ENCODE data around the gene CD28.
"Not testable (repeated sequence)": the region's sequence is repeated elsewhere in the genome, so short reads cannot be mapped to it uniquely, and the experiment has no call there.

The CD28 gene

GRCh38 chr2:203688798-203689197, 17.6 kb upstream of the CD28 start:
- FAIRE-seq, result no peak

- no peak for FAIRE-seq
Measured at GRCh38 chr2:203689426-203690116, 16.9 kb upstream of the CD28 start.

- FAIRE-seq, result no peak
Measured at GRCh38 chr2:203690117-203690431, 16.4 kb upstream of the CD28 start.

GRCh38 chr2:203690441-203691047, 15.9 kb upstream of the CD28 start:
- no peak for FAIRE-seq

- FAIRE-seq, result no peak
Measured at GRCh38 chr2:203691149-203691548, 15.3 kb upstream of the CD28 start.

GRCh38 chr2:203692031-203692710, 14.3 kb upstream of the CD28 start:
- FAIRE-seq, result no peak

GRCh38 chr2:203693242-203693879, 13.1 kb upstream of the CD28 start:
- no peak for FAIRE-seq

- FAIRE-seq, result no peak
Measured at GRCh38 chr2:203694191-203694590, 12.2 kb upstream of the CD28 start.

- no peak for FAIRE-seq
Measured at GRCh38 chr2:203697190-203697589, 9.2 kb upstream of the CD28 start.

GRCh38 chr2:203697763-203698162, 8.7 kb upstream of the CD28 start:
- not testable (repeated sequence) for FAIRE-seq

GRCh38 chr2:203698410-203698809, 8.0 kb upstream of the CD28 start:
- not testable (repeated sequence) for FAIRE-seq

- no peak for FAIRE-seq
Measured at GRCh38 chr2:203704430-203704829, 2.0 kb upstream of the CD28 start.

- FAIRE-seq, result no peak
Measured at GRCh38 chr2:203705178-203705577, 1.3 kb upstream of the CD28 start.

GRCh38 chr2:203707530-203707929, 1.1 kb downstream of the CD28 start:
- FAIRE-seq, result no peak

- no peak for FAIRE-seq
Measured at GRCh38 chr2:203708846-203709396, 2.5 kb downstream of the CD28 start.

- no peak for FAIRE-seq
Measured at GRCh38 chr2:203709416-203710040, 3.1 kb downstream of the CD28 start.

GRCh38 chr2:203710226-203710625, 3.8 kb downstream of the CD28 start:
- no peak for FAIRE-seq

GRCh38 chr2:203710952-203711351, 4.5 kb downstream of the CD28 start:
- FAIRE-seq, result no peak

- no peak for FAIRE-seq
Measured at GRCh38 chr2:203711399-203711798, 5.0 kb downstream of the CD28 start.

GRCh38 chr2:203713381-203713780, 6.9 kb downstream of the CD28 start:
- FAIRE-seq, result no peak

- FAIRE-seq, result no peak
Measured at GRCh38 chr2:203714112-203714511, 7.7 kb downstream of the CD28 start.

GRCh38 chr2:203715744-203716143, 9.3 kb downstream of the CD28 start:
- no peak for FAIRE-seq

GRCh38 chr2:203718087-203718486, 11.6 kb downstream of the CD28 start:
- FAIRE-seq, result no peak

Data from G401.6 (cell line).